NB4 (cell line): ENCODE measurements around the gene MICAL2.

ENCODE experiments used
- CTCF ChIP-seq: IDR thresholded peaks from one replicate; pipeline ENCODE4 v1.5.1; 2012; ENCODE audit warnings: low read depth, low read length
- MYC ChIP-seq: IDR thresholded peaks from 2 replicates; pipeline ENCODE4 v1.6.1; 2011; ENCODE audit warnings: low read depth, low read length
- POLR2A ChIP-seq: IDR thresholded peaks from 2 replicates; pipeline ENCODE4 v1.6.1; 2011; ENCODE audit warnings: mild to moderate bottlenecking; ENCODE audit not compliant: insufficient read length; ENCODE audit errors: extremely low read depth

- TF ChIP-seq CTCF (no peak), POLR2A (no peak), MYC (no peak)
Observed at GRCh38 chr11:12158909-12159308, 48.5 kb downstream of the MICAL2 start.
